Measurements from ENCODE around the gene LCE3C. TPM values are rescaled to one million over a fixed set of nuclear protein-coding genes. Genes with fewer than 3 reads are reported as not detected.

Gene LCE3C
- total and polyA plus RNA-seq, 9 of the 15 experiments (the other 6 are each of a cell fraction or from before 2014, with no cell fraction given): not detected

GRCh38 chr1:152613511-152613910, 13.5 kb downstream of the LCE3C start, which contains the start of gene LCE3B:
TSS of gene LCE3B (plus strand) at chr1:152613811. CDS start at chr1:152613811, 0 bp downstream.
- no peaks in the 10 kb centered on the region for H4K20me1 ChIP-seq (replicated peaks; ENCODE audit: control insufficient read depth, insufficient read depth, low read length)
- ChIA-PET POLR2A (no interaction called here), CTCF (ENCODE audit: low intra/inter-chr PET ratio) (no interaction called here)
- no peak for FAIRE-seq
- no peak within 1 kb of the TSS for H3K4me2 ChIP-seq (ENCODE audit: insufficient read depth, low read length)
- no peak within 1 kb of the TSS for H3K9ac ChIP-seq (ENCODE audit: insufficient read depth in 1 of 2, low read depth in 2 of 2, low read length in 2 of 2)
- no peak for TF ChIP-seq ZNF707 (CRISPR knock-in tag; conservative IDR thresholded peaks at IDR 0.05)
- no peak for TF ChIP-seq CBX2 (IDR thresholded peaks at IDR 0.05; ENCODE audit: insufficient read depth, low read length, poor library complexity, severe bottlenecking)
- TF ChIP-seq EWSR1 (IDR thresholded peaks at IDR 0.05; ENCODE audit: borderline replicate concordance, low read depth, partially characterized antibody): no peak
- no peak for TF ChIP-seq IRF9 (tag; IDR thresholded peaks at IDR 0.05)
- no peak for TF ChIP-seq SMC3 (conservative IDR thresholded peaks at IDR 0.05; ENCODE audit: insufficient read depth, low read depth, low read length)
- no peak for TF ChIP-seq ZNF217 (CRISPR knock-in tag; IDR thresholded peaks at IDR 0.05)
- no peak for TF ChIP-seq ETV5 (CRISPR knock-in tag; IDR thresholded peaks at IDR 0.05; ENCODE audit: low read depth)
- TF ChIP-seq EGR1 (conservative IDR thresholded peaks at IDR 0.05): no peak
- intact Hi-C loops (cut with micrococcal nuclease): no loop called here
- H3K79me2 ChIP-seq (ENCODE audit: control insufficient read depth, insufficient read depth, low read length): no peaks in the 10 kb centered on the region
- no TSS peak for BruUV-seq (replicated peaks)
- ATAC-seq: no peak
- no peak within 1 kb of the TSS for H3K4me3 ChIP-seq
- WGBS (ENCODE audit: insufficient coverage, low coverage, missing lambda C conversion rate): 0% methylated on average over 1 of the region's 1 CpG
- in situ Hi-C loops (cut with MboI): no loop called here
- no peaks in the 10 kb centered on the region for H3K9me3 ChIP-seq (replicated peaks; ENCODE audit: control insufficient read depth, insufficient read depth, low read depth, low read length)
- H3K27ac ChIP-seq (ENCODE audit: extremely low read depth, low read depth, low read length): no peak within 1 kb of the TSS
- DNase-seq (ENCODE audit: extremely low read depth in 1 of 4, low spot score in 3 of 4): no peak
- H3K4me1 ChIP-seq (replicated peaks in 1 of 2; ENCODE audit: control insufficient read depth in 2 of 2, insufficient read depth in 2 of 2, low read length in 2 of 2): no peaks in the 10 kb centered on the region
- H2AFZ ChIP-seq (ENCODE audit: low read depth, low read length): no peak within 1 kb of the TSS
- no peaks in the 10 kb centered on the region for H3K27me3 ChIP-seq (ENCODE audit: control insufficient read depth in 2 of 2, insufficient read depth in 2 of 2, low read length in 2 of 2)
- H3K9me1 ChIP-seq (ENCODE audit: control insufficient read depth, insufficient read depth, low read length): no peaks in the 10 kb centered on the region
- no peaks in the 10 kb centered on the region for H3K36me3 ChIP-seq (ENCODE audit: control insufficient read depth, insufficient read depth, low read length)

Measured in K562 (cell line).